HG02759 (cell line): ENCODE measurements around the gene PRR14L.

ENCODE experiments used
- ATAC-seq: cut with Tn5 transposase; IDR thresholded peaks from one replicate; pipeline ENCODE4 v1.9.1; 2021; ENCODE audit warnings: mild to moderate bottlenecking, moderate library complexity; ENCODE audit not compliant: unreplicated experiment

The PRR14L gene

DNA sequence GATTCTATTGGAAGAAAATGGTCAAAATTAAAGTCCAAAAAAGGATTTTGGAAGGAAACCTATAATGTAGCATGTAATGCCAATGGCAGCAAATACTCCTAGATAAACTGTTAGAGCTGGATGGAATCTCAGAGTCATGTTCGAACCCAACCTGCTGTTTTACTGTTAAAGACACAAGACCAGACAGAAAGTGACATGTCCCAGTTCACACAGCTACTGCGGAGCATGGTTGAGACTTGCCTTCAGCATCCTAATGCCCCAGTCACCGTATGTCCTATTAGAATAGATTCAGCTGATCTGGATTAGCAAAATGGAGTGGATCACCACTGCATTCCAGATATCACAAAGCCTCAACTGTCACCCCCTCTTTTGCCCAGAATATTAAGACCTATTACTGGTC lies 102.9 kb downstream of the PRR14L start:
- ATAC-seq = no peak

DNA sequence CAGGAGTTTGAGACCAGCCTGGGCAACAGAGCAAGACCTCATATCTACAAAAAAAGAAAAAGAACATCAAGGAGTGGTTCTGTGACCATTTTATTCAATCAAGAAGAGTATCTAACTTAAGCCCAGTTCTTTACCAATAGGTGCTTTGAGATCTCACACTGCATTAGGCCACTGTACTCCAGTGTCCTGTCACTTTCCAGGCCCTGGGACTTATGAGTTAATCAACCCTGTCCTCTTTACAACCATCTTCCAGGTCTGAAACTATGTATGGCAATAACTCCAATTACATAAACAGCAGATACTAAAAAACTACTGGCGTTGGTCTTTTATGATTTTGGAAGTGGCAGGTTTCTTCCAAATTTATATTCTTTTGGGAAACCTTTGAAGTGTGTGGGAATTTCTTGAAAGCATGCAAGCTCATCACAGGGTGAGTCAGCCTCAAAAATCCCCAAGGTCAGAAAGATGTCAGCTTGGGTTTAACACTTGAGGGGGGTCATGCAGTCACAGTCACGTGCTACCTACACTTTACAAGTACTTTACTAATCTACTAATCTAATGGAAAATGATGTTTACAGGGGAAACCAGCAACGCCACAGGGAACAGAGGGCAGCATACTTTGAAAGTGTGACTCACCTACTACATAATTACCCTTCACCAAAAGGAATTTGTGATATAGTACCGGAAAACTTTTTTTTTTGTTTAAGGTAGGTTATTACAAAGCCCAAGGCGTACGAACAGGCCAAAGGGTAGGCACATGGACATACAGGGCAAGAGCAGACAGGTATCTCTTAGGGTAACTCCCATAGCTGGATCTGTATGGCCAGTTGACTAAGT lies 103.5 kb downstream of the PRR14L start:
- ATAC-seq = no peak

DNA sequence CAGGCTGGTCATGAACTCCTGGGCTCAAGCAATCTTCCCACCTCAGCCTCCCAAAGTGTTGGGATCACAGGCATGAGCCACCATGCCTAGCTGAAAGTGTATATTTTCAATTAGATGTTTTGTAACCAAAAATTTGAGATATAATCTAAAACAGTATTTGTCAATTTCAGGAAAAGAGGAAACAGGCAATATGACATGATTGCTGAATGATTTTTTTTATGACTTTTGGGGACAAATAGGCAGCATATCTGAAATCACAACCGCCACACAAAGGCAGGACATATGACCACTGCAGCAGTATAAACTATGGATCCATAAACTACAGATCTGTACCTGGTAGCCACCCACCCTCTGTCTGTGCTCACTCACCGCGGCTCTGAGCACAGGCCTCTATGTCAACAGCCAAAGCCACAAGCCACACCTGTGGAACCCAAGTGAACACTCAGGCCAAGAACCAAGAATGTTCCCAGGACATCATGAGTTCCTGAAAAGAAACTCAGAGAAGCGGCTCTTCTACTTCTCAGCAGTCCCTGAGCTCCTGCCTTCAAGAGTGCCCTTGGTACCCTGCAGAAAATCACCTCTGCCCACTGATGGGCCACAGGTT lies 110.4 kb downstream of the PRR14L start:
- no peak for ATAC-seq

DNA sequence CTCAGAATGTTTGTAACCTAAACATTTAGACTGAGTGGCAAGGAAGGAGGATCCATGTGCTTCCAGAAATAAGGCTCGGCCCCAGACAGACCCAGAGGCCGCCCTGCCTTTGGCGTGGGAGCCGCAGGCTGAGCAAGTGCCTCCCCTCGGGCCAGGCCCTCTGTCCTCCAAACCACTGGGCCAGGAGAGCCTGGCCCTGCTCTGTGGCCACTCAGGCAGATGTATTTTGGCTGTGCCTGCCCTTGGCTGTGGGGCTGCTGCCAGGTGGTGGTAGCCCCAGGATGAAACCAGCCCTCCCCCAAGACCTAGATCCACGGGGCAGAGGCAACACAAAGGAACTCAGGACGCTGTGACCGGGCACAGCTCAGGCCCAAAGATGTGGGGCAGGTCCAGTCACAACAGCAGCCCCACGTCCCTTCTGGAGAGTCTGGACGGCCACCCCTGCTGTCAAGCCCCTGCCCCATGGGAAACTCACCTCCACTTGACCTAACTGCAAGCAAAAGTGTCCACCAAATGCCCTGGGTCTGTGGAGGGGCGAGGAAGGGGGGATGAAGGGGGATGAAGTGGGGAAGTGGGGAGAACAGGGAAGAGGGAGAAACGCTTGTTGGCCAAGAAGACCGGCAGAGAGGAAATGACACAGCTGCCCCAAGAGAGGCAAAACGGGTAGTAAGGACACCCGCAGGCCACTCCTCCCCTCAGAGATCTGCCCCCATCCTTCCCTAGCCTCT lies 111.9 kb downstream of the PRR14L start:
- ATAC-seq = peak; percentile 34

DNA sequence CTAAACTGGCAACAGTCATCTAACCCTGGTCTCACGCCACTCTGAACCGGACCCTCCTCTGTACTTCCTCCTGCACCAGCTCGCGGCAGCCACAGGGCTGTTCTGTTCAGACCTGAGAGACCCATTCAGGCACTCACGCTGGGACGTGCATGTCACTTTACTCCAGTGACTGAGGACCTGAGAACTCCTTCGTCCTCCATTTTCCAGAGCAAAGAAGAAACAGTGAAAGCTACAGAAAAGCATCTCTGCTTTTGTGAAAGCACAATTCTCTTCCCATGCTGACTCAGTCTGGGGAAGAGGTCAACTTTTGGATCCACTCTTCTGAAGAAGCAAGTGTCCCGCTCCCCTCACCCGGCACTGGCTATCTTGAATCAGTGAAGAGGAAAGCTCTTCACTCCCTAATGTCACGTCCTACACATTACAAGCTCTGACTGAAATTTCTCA lies 112.5 kb downstream of the PRR14L start:
- ATAC-seq = no peak

DNA sequence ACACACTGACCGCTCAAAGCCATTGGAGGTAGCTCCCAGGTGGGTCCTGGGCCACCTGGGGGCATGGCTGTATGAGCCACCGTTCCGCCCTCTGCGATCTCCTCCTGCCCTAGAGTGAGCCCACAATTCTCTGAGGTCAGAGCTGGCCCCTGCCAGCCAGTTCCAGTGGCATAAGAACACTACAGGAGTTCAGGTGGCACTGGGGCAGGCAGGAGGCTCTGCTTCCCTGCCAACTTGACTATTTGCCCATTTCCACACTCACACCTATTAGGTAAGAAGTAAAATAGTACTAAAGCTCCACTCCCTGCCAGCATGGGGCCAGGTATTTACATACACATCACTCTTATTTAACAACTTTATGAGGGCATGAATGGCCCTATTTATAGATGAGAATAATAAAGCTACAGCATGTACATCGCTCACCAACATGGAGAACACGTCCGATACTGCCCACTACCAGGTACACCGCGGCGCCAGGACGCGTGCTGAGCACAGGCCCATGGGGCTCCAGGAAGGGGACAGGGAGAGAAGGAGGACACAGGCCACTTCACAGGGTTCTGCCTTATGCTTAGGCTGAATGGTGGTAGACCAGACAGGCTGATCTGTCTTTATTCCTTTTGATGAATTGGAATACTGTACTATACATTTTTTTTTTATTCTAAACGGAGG lies 114.2 kb downstream of the PRR14L start:
- no peak for ATAC-seq

DNA sequence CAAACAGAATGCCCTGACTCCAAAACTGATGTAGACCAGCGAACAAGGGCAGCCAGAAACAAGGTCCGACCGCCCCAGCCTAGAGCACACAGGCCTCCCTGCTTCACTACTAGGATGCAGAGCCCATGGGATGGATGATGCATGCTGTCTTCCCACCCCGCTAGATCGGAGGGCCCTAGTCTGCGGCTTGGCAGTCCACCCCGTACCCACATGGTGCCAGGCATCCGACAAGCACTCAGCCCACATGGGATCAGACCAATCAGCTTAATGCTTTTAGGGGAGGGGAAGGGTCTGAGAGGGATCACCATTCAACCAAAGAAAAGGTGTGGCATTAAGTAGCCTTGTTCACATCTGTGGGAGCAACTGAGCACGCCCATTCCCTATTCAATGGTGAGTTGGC lies 118.5 kb downstream of the PRR14L start:
- no peak for ATAC-seq
